T-helper 1 cell treated with Interleukin-12 subunit alpha and Interleukin-12 subunit beta and Interleukin-4 antibody, amounts not matched to agents 30 ng/mL and 1 ng/mL, for 36 hours (primary cell): ENCODE results near the gene MYCN. TPM values are rescaled to one million over a fixed set of nuclear protein-coding genes. Genes with fewer than 3 reads are reported as not detected.
"Not testable (repeated sequence)": the region's sequence is repeated elsewhere in the genome, so short reads cannot be mapped to it uniquely, and the experiment has no call there.

Source experiments
- intact Hi-C: fragments of 100-400 bp; cut with micrococcal nuclease; formaldehyde crosslinking; loops from one replicate; pipeline ENCODE4 v1.15.1; 2024
- total RNA-seq: library from RNA; stranded (reverse); gene quantifications from 2 replicates; pipeline ENCODE4 v1.2.3, GENCODE V29; 2022

MYCN gene
- total RNA-seq, 1 donor from 2014 or later, result not detected

GRCh38 chr2:15907461-15908324 lies 32.7 kb upstream of the MYCN start:
- intact Hi-C loops, result no loop called here

GRCh38 chr2:15908371-15908770 lies 32.0 kb upstream of the MYCN start:
- intact Hi-C loops, result no loop called here

DNA sequence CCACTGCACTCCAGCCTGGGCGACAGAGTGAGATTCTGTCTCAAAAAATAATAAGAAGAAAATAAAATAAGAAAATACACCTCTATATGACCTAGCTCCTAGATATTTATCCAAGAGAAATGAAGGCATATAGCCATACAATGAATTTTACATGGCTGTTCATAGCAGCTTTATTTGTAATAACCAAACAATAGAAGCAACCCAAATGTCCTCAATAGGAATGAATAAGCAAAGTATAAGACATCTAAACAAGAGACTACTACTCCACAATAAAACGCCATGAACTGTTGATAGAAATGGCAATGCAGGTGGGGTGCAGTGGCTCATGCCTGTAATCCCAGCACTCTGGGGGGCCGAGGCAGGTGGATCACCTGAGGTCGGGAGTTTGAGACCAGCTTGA lies 31.2 kb upstream of the MYCN start:
- intact Hi-C loops, result no loop called here

- intact Hi-C loops, result no loop called here
Observed at GRCh38 chr2:15909736-15910135, 30.6 kb upstream of the MYCN start.

GRCh38 chr2:15911270-15911669 lies 29.1 kb upstream of the MYCN start:
- intact Hi-C loops, result not testable (repeated sequence)

DNA sequence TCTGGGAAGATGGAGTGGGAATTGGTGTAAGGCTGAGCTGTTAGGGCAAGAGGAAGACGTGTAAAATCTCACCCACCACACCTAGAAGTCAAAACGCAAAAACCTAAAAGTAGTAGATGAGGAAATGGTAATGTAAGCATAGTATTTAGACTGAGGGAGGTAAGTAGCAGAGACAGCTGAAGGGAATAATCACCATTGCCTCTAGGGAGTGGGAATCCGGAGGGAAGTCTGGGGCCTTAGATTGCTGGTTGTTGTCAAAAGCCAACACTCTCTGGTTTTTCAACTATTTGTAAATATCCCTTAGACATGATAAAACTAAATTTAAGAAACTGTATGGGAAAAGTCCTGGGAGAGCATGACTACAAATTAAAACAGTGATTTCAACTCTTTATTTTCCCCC lies 28.7 kb upstream of the MYCN start:
- intact Hi-C loops, result no loop called here

GRCh38 chr2:15912203-15912602 lies 28.1 kb upstream of the MYCN start:
- intact Hi-C loops, result no loop called here

GRCh38 chr2:15913146-15913545 lies 27.2 kb upstream of the MYCN start:
- intact Hi-C loops, result no loop called here

- intact Hi-C loops, result no loop called here
Observed at GRCh38 chr2:15914596-15915385, 25.6 kb upstream of the MYCN start.

- intact Hi-C loops, result not testable (repeated sequence)
Observed at GRCh38 chr2:15915546-15915945, 24.8 kb upstream of the MYCN start.

DNA sequence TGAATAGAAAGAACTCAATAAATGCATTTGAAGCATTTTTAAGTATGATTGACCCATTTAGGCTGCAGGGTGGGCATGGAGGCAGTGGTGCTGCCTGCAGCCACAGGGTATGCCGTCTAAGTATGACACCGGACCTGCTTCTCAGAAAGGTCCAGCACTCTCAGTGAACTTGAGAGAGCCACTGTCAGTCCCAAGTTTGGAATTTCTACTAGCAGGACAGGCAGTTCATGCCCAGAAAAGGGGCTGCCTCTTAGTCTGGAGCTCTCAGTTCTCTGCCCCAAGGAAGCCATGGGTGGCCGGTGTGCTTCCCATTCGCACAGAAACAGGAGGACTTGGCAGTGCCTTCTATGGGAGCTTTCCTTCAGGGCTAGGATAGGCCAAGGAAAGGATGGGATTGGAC lies 24.0 kb upstream of the MYCN start:
- intact Hi-C loops, result no loop called here

DNA sequence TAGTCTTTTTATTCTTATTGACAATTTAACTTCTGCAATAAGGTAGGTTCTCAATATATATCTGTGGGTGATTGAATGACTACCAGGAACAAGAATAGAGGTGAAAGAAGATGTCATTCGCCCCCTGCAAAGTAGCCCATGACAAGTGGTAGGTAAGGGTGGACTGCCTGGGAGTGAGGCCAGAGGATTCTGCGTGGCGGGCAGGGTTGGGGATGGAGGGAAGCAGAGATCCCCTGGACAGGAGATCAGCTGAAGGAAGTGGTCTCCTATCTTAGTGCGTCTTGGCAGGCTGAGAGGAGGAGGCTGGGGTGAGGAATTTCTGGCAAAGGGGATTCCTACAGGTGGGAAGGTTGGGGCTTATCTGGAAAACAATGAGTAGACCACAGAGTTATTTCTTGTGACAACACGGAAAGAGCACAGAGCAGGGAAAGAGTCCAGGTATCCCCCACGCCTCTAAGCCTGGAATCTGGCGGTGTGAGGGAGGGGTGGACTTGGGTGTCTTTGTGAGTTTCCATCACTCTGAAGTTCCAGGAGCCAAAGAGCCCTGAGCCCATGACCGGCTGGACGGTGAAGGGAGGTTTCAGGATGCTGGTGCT lies 21.5 kb upstream of the MYCN start:
- intact Hi-C loops, result no loop called here

GRCh38 chr2:15919716-15920434 lies 20.5 kb upstream of the MYCN start:
- intact Hi-C loops, result no loop called here

GRCh38 chr2:15920696-15921095 lies 19.7 kb upstream of the MYCN start:
- intact Hi-C loops, result no loop called here

- intact Hi-C loops, result no loop called here
Observed at GRCh38 chr2:15923597-15923996, 16.8 kb upstream of the MYCN start.

- intact Hi-C loops, result no loop called here
Observed at GRCh38 chr2:15925819-15926218, 14.5 kb upstream of the MYCN start.

GRCh38 chr2:15926252-15926651 lies 14.1 kb upstream of the MYCN start:
- intact Hi-C loops, result no loop called here

DNA sequence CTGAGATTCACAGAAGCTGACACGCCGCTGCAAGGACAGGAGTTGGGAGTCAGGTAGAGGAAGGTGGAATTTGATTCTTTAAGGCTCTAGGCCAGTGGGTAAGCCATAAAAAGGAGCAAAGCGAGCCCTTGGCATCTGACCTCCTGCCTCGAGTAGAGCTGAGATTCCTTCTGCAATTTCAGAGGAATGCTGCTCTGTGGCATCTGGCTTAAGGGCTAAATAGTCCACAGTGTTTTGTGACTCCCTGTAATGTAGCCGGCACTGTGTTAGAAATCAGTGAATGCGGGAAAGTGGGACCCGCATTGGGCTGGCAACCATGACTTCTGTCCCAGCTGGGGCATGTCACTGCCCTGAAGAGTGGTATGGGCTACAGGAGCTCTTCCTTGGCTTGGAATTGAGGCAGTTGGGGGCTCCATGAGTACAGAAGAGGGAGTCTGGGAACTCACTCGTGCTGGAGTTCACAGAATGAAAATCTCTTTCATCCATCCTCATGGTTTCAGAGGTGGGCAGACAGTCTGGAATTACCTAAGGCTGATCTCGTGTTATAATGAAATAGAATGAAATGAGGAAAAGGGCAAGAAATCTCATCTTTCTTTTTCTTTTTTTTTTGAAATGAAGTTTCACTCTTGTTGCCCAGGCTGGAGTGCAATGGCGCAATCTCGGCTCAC lies 12.7 kb upstream of the MYCN start:
- intact Hi-C loops, result no loop called here

DNA sequence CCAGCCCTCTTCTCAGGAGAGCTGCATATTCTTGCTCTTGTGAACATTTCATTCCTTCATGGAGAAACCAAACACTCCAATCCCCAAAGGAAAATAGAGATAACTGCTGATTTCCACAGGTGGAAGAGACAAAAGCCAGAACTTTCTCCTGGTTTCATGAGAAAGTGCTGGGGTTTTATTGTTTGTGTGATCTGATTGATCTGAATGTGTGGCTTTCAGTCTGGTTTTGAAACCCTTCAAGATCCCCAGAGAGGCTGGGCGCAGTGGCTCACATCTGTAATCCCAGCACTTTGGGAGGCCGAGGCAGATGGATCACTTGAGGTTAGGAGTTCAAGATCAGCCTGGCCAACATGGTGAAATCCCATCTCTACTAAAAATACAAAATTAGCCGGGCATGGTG lies 11.3 kb upstream of the MYCN start:
- intact Hi-C loops, result not testable (repeated sequence)

DNA sequence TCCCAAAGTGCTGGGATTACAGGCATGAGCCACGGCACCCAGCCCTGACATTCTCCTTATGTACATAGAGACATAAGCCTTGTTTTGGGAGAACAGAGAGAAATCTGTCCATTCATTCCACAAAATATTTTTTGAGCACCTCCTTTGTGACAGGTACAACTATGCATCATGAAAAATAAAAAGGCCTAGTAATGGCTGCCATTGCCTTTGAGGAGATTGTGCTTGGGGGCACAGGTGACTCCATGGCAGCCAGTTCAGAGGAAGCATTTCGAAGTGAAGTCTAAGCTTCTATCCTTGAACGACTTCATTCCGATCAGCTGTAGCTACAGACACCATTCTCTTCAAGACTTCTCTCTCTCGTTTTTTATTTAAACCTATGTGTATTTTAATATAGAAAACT lies 10.5 kb upstream of the MYCN start:
- intact Hi-C loops, result no loop called here
